Neutrophil (primary cell): ENCODE measurements around the gene SERPINB6.
"Not testable (repeated sequence)": the region's sequence is repeated elsewhere in the genome, so short reads cannot be mapped to it uniquely, and the experiment has no call there.

ENCODE experiments used
- H3K27ac ChIP-seq: fragments of 200-600 bp; sonication (generic); 2 replicates; pipeline ENCODE4 v1.5.1; 2016; ENCODE audit warnings: mild to moderate bottlenecking, moderate library complexity
- H3K27me3 ChIP-seq: fragments of 200-600 bp; sonication (generic); 2 replicates; pipeline ENCODE4 v1.6.0; 2016; ENCODE audit warnings: mild to moderate bottlenecking
- H3K36me3 ChIP-seq: fragments of 200-600 bp; sonication (generic); 2 replicates; pipeline ENCODE4 v1.5.1; 2017
- H3K4me1 ChIP-seq, 2 experiments: fragments of 200-600 bp in 1 of 2; sonication (generic) in 1 of 2; 1 replicate in 1 of 2; 2 replicates in 1 of 2; pipeline versions ENCODE4 v1.5.1 to v1.6.1; 2013 to 2016; ENCODE audit warnings: low read depth in 1 of 2, low read length in 1 of 2, mild to moderate bottlenecking in 1 of 2, moderate library complexity in 1 of 2; ENCODE audit not compliant: control insufficient read depth in 1 of 2, insufficient read depth in 1 of 2
- H3K4me3 ChIP-seq, 2 experiments: fragments of 200-600 bp in 1 of 2; sonication (generic) in 1 of 2; 1 replicate in 1 of 2; 2 replicates in 1 of 2; pipeline ENCODE4 v1.5.1; 2013 to 2016; ENCODE audit warnings: low read depth in 1 of 2, low read length in 1 of 2, mild to moderate bottlenecking in 1 of 2, moderate library complexity in 1 of 2
- H3K9me3 ChIP-seq: fragments of 200-600 bp; sonication (generic); 2 replicates; pipeline ENCODE4 v1.5.1; 2016
- TF ChIP-seq, protein P1 (sequence below): fragments of 200-600 bp; sonication (generic); IDR thresholded peaks from 2 replicates; pipeline ENCODE4 v1.5.1; 2016; ENCODE audit warnings: antibody characterized with exemption

SERPINB6 gene

DNA sequence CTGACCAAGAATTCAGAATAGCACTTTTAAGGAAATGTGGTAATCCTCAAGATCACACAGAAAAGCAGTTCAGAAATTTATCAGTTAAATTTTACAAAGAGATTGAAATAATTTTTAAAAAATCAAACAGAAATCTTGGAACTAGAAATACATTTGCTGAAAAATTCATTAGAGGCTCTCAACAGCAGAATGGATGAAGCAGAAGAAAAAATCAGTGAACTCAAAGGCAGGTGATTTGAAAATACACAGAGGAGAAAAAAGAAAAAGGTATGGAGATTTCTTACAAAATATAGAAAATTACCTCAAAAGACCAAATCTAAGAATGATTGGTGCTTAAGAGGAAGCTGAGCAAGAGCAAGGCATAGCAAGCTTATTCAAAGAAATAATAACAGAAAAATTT lies 39.8 kb upstream of the SERPINB6 start:
- Histone ChIP-seq H3K4me3 (no peak overlapping the region), H3K27ac (peak overlapping the region; percentile 91), H3K27me3 (no peaks in the 10 kb centered on the region), H3K36me3 (peaks cover 81% of the 10 kb centered on the region), H3K4me1 (peaks cover 56 to 65% of the 10 kb centered on the region in 2 experiments), H3K9me3 (peaks cover 5% of the 10 kb centered on the region)
- TF ChIP-seq, protein P1, sequence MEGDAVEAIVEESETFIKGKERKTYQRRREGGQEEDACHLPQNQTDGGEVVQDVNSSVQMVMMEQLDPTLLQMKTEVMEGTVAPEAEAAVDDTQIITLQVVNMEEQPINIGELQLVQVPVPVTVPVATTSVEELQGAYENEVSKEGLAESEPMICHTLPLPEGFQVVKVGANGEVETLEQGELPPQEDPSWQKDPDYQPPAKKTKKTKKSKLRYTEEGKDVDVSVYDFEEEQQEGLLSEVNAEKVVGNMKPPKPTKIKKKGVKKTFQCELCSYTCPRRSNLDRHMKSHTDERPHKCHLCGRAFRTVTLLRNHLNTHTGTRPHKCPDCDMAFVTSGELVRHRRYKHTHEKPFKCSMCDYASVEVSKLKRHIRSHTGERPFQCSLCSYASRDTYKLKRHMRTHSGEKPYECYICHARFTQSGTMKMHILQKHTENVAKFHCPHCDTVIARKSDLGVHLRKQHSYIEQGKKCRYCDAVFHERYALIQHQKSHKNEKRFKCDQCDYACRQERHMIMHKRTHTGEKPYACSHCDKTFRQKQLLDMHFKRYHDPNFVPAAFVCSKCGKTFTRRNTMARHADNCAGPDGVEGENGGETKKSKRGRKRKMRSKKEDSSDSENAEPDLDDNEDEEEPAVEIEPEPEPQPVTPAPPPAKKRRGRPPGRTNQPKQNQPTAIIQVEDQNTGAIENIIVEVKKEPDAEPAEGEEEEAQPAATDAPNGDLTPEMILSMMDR: no peak

DNA sequence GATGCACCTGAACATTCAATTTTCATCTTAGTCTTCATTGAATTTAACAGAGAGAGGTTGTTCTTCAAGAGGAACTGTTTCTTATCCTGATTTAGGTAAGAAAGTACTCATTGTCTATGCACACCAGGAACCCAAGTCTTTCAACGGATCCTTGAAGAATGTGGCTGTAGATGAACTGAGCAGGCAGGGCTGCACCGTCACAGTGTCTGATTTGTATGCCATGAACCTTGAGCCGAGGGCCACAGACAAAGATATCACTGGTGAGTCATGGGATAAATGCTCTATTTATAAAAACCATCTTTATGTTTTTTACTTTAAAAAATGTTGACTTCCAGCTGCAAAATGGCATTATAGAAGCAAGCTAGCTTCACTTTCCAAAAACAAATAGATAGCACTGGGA lies 38.6 kb upstream of the SERPINB6 start:
- peak overlapping the region; percentile 91 for H3K27ac ChIP-seq
- peaks cover 81% of the 10 kb centered on the region for H3K36me3 ChIP-seq

DNA sequence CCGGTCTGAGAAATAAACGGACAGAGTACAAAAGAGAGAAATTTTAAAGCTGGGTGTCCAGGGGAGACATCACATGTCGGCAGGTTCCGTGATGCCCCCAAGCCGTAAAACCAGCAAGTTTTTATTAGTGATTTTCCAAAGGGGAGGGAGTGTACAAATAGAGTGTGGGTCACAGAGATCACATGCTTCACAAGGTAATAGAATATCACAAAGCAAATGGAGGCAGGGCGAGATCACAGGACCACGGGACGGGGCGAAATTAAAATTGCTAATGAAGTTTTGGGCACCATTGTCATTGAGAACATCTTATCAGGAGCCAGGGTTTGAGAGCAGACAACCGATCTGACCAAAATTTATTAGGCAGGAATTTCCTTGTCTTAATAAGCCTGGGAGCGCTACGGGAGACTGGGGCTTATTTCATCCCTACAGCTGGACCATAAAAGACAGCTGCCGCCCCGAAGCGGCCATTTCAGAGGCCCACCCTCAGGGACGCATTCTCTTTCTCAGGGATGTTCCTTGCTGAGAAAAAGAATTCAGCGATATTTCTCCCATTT lies 37.4 kb upstream of the SERPINB6 start:
- H3K27me3 ChIP-seq, H3K4me3 ChIP-seq, H3K9me3 ChIP-seq: not testable (repeated sequence)
- Histone ChIP-seq H3K27ac (peak overlapping the region; percentile 91), H3K4me1 (peaks cover 49 to 61% of the 10 kb centered on the region in 2 experiments), H3K36me3 (peaks cover 82% of the 10 kb centered on the region)

More for the DNA sequence above, 38.6 kb upstream of the SERPINB6 start:
- Histone ChIP-seq H3K27me3 (no peaks in the 10 kb centered on the region), H3K4me3 (no peak overlapping the region), H3K9me3 (peaks cover 5% of the 10 kb centered on the region), H3K4me1 (peaks cover 57 to 72% of the 10 kb centered on the region in 2 experiments)
- TF ChIP-seq, protein P1: no peak

DNA sequence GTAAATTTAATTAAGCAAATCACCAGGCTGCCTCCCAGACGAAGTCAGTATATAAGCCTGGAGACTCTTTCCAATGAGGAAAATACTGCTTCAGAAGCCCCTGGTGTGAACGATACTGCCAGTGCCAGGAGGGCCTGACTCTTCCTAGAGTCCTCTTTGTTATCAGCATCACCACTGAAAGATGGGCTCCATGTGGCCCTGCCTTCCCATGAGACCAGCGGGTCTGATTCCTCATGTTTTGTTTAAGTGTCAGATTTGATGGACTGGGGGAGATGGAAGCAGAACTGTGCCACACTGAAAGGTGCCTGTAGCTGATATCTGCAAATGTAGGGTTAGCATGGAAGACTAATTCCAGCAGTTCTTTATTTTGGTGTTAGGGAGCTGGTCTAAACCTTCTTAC lies 36.2 kb upstream of the SERPINB6 start:
- Histone ChIP-seq H3K4me1 (peaks cover 47 to 58% of the 10 kb centered on the region in 2 experiments), H3K27me3 (no peaks in the 10 kb centered on the region), H3K36me3 (peaks cover 80% of the 10 kb centered on the region), H3K9me3 (peaks cover 5% of the 10 kb centered on the region), H3K4me3 (no peak overlapping the region), H3K27ac (peak overlapping the region; percentile 56)
- TF ChIP-seq, protein P1: no peak

DNA sequence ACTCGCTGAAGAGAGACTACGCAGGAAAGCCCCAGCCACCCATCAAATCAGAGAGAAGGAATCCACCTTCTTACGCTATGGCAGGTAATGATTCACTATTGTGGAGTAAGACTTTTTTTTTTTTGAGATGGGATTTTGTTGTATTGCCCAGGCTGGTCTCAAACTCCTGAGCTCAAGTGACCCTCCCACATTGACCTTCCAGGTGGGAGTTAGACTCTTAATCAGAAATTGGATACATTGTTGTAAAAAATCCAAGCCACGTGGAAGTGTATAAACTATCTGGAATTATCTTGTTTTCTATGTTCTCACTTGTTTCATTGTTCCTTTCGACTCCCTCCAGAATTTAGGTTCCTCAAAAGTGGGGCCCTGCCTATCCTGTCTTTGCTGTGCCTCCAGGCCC lies 35.1 kb upstream of the SERPINB6 start:
- peaks cover 87% of the 10 kb centered on the region for H3K36me3 ChIP-seq
- peaks cover 5% of the 10 kb centered on the region for H3K9me3 ChIP-seq
- TF ChIP-seq, protein P1: no peak

DNA sequence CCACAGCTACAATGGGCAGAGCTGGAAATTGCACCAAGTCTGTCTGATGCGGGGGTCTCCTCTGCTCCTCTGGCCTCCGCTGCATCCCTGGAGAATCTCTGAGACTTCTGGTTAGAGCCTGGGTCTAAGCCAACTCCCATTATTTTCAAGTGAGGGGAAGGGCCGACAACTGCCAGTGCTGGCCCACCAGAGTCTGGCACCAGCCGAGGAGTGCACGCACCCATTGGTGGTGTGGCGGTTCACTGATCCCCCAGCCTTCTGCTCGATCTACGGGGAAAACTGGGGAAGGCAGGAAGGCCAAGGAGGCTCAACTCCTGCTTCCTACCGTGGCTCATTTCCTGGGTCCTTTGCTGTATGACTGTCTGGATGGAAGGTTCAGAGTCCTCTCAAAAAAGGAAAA lies 34.5 kb upstream of the SERPINB6 start:
- Histone ChIP-seq H3K36me3 (peaks cover 83% of the 10 kb centered on the region), H3K9me3 (peaks cover 5% of the 10 kb centered on the region), H3K27me3 (no peaks in the 10 kb centered on the region), H3K4me1 (peaks cover 48 to 58% of the 10 kb centered on the region in 2 experiments), H3K4me3 (no peak overlapping the region), H3K27ac (peak overlapping the region; percentile 56)
- TF ChIP-seq, protein P1: no peak

More for the DNA sequence above, 35.1 kb upstream of the SERPINB6 start:
- Histone ChIP-seq H3K27me3 (no peaks in the 10 kb centered on the region), H3K4me1 (peaks cover 47 to 58% of the 10 kb centered on the region in 2 experiments), H3K27ac (peak overlapping the region; percentile 56), H3K4me3 (no peak overlapping the region)
